ENCODE results near the gene KCNMA1. TPM values are rescaled to one million over a fixed set of nuclear protein-coding genes. Genes with fewer than 3 reads are reported as not detected.

KCNMA1 gene
- total RNA-seq, 1 experiment from 2014 or later = 20.7 TPM

- no peaks in the 10 kb centered on the region for H3K27me3 Mint-ChIP-seq (ENCODE audit: insufficient read depth, unreplicated experiment)
- H3K27ac Mint-ChIP-seq (ENCODE audit: unreplicated experiment) = no peak overlapping the region
- peaks cover 8% of the 10 kb centered on the region for H3K4me1 Mint-ChIP-seq (ENCODE audit: low read depth, unreplicated experiment)
- intact Hi-C loops (cut with micrococcal nuclease; ENCODE audit: unreplicated experiment) = no loop called here
- ChIA-PET POLR2A (no interaction called here), CTCF (interaction anchor here (0.6 kb wide), 1 partner anchor 1854 kb away, joined by 4 read pairs; no protein-coding TSS in a partner anchor)
- no peaks in the 10 kb centered on the region for H3K36me3 Mint-ChIP-seq (ENCODE audit: insufficient read depth, unreplicated experiment)
- H3K4me3 Mint-ChIP-seq (ENCODE audit: unreplicated experiment) = no peak overlapping the region
- Histone ChIP-seq H3K36me3 (ENCODE audit: control insufficient read depth, insufficient read depth, low read length) (no peaks in the 10 kb centered on the region), H3K4me3 (ENCODE audit: low read depth, low read length) (no peak overlapping the region), H3K4me1 (no peaks in the 10 kb centered on the region; the same call in 1 of the 2 replicates), H3K27me3 (replicated peaks; ENCODE audit: control insufficient read depth, insufficient read depth, low read length) (no peaks in the 10 kb centered on the region), H3K9me3 (no peaks in the 10 kb centered on the region)
- no peaks in the 10 kb centered on the region for H3K9me3 Mint-ChIP-seq (ENCODE audit: unreplicated experiment)
- no TSS peak for BruUV-seq (replicated peaks)
- no peak for DNase-seq
- no peak for TF ChIP-seq CTCF (IDR thresholded peaks at IDR 0.05; ENCODE audit: insufficient read depth in 1 of 2, low read depth in 1 of 2, low read length in 1 of 2, severe bottlenecking in 1 of 2, unreplicated experiment in 1 of 2)
These were observed 104.3 kb downstream of the KCNMA1 start for GRCh38 chr10:77533146-77533886.

- TF ChIP-seq CTCF (IDR thresholded peaks at IDR 0.05; ENCODE audit: insufficient read depth in 1 of 2, low read depth in 1 of 2, low read length in 1 of 2, severe bottlenecking in 1 of 2, unreplicated experiment in 1 of 2) = no peak
- Mint-ChIP-seq H3K4me1 (ENCODE audit: low read depth, unreplicated experiment) (peaks cover 8% of the 10 kb centered on the region), H3K27ac (ENCODE audit: unreplicated experiment) (no peak overlapping the region), H3K4me3 (ENCODE audit: unreplicated experiment) (no peak overlapping the region), H3K9me3 (ENCODE audit: unreplicated experiment) (no peaks in the 10 kb centered on the region), H3K27me3 (ENCODE audit: insufficient read depth, unreplicated experiment) (no peaks in the 10 kb centered on the region), H3K36me3 (ENCODE audit: insufficient read depth, unreplicated experiment) (no peaks in the 10 kb centered on the region)
- Histone ChIP-seq H3K9me3 (no peaks in the 10 kb centered on the region), H3K27me3 (replicated peaks; ENCODE audit: control insufficient read depth, insufficient read depth, low read length) (no peaks in the 10 kb centered on the region), H3K36me3 (ENCODE audit: control insufficient read depth, insufficient read depth, low read length) (no peaks in the 10 kb centered on the region), H3K4me1 (no peaks in the 10 kb centered on the region; the same call in 1 of the 2 replicates), H3K4me3 (ENCODE audit: low read depth, low read length) (no peak overlapping the region)
- ChIA-PET POLR2A (no interaction called here), CTCF (no interaction called here)
- intact Hi-C loops (cut with micrococcal nuclease; ENCODE audit: unreplicated experiment) = no loop called here
- DNase-seq = no peak
- BruUV-seq (replicated peaks) = no TSS peak
These were observed 105.5 kb downstream of the KCNMA1 start for GRCh38 chr10:77532068-77532467.

DNA sequence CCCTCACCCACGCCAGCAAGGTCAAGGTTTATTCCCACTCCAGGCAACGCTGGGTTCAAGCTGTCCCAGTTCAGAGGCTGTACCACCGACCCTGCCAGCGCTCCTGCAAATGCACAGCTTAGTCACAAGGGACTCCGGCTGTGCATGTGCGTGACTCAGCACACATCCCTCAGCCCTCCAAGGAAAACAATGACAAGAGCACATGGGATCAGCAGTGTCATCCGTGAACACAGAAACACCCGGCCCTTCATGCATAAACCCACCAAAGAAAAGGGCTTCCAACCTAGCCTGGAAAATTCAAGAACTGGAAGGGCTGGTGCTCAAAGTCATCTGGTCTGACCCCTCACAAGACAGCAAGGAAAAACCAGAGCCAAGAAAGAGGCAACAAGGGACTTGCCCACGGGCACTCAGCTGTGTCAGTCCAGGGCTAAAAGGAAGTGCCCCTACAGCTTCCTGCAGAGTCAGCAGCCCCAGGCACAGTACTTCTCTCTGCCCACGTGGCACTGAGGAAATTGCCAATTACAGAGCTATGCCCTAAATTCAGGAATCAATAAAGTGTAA lies 106.1 kb downstream of the KCNMA1 start:
- intact Hi-C loops (cut with micrococcal nuclease; ENCODE audit: unreplicated experiment) = no loop called here
- no peak overlapping the region for H3K27ac Mint-ChIP-seq (ENCODE audit: unreplicated experiment)
- ChIA-PET CTCF (no interaction called here), POLR2A (no interaction called here)
- no peak overlapping the region for H3K4me3 ChIP-seq (ENCODE audit: low read depth, low read length)
- H3K27me3 ChIP-seq (replicated peaks; ENCODE audit: control insufficient read depth, insufficient read depth, low read length) = no peaks in the 10 kb centered on the region
- H3K36me3 Mint-ChIP-seq (ENCODE audit: insufficient read depth, unreplicated experiment) = no peaks in the 10 kb centered on the region
- no peak for TF ChIP-seq CTCF (IDR thresholded peaks at IDR 0.05; ENCODE audit: insufficient read depth in 1 of 2, low read depth in 1 of 2, low read length in 1 of 2, severe bottlenecking in 1 of 2, unreplicated experiment in 1 of 2)
- H3K36me3 ChIP-seq (ENCODE audit: control insufficient read depth, insufficient read depth, low read length) = no peaks in the 10 kb centered on the region
- H3K4me1 Mint-ChIP-seq (ENCODE audit: low read depth, unreplicated experiment) = peaks cover 8% of the 10 kb centered on the region
- H3K4me1 ChIP-seq = no peaks in the 10 kb centered on the region; the same call in 1 of the 2 replicates
- DNase-seq = no peak
- H3K9me3 Mint-ChIP-seq (ENCODE audit: unreplicated experiment) = no peaks in the 10 kb centered on the region
- H3K27me3 Mint-ChIP-seq (ENCODE audit: insufficient read depth, unreplicated experiment) = no peaks in the 10 kb centered on the region
- BruUV-seq (replicated peaks) = no TSS peak
- H3K4me3 Mint-ChIP-seq (ENCODE audit: unreplicated experiment) = no peak overlapping the region
- no peaks in the 10 kb centered on the region for H3K9me3 ChIP-seq
